Measurements from ENCODE around the gene GPR89A. TPM values are rescaled to one million over a fixed set of nuclear protein-coding genes. Genes with fewer than 3 reads are reported as not detected.

GPR89A gene
- total RNA-seq, 2 donors from 2014 or later: 33.9 to 34.5 TPM

- 91 to 95% methylated on average over 6 of the region's 6 CpGs for WGBS, 2 experiments (ENCODE audit: insufficient coverage in 1 of 2, insufficient read length in 1 of 2)
- Mint-ChIP-seq H3K27me3 (ENCODE audit: insufficient read depth) (no peaks in the 10 kb centered on the region), H3K27ac (no peak overlapping the region), H3K4me1 (peaks cover 40% of the 10 kb centered on the region), H3K36me3 (ENCODE audit: low read depth) (peaks cover 30% of the 10 kb centered on the region), H3K4me3 (no peak overlapping the region), H3K9me3 (no peaks in the 10 kb centered on the region)
- Histone ChIP-seq H3K27ac (ENCODE audit: low read depth, low read length) (no peak overlapping the region), H3K4me3 (ENCODE audit: low read length) (no peak overlapping the region), H3K27me3 (ENCODE audit: control insufficient read depth, insufficient read depth, low read length, poor library complexity, severe bottlenecking) (no peaks in the 10 kb centered on the region), H3K4me1 (ENCODE audit: control insufficient read depth, insufficient read depth, low read length) (peaks cover 18% of the 10 kb centered on the region), H3K9ac (ENCODE audit: extremely low read depth, low read length, poor library complexity, severe bottlenecking) (no peak overlapping the region), H3K36me3 (ENCODE audit: control insufficient read depth, insufficient read depth, low read length) (peaks cover 37% of the 10 kb centered on the region), H3K9me3 (ENCODE audit: control insufficient read depth, low read length) (no peaks in the 10 kb centered on the region)
- no peak for TF ChIP-seq CTCF (conservative IDR thresholded peaks at IDR 0.05)
- DNase-seq: no peak
Observed at GRCh38 chr1:145688924-145689323, 81.1 kb downstream of the GPR89A start.

GRCh38 chr1:145689922-145690321 is 82.1 kb downstream of the GPR89A start:
- H3K9me3 Mint-ChIP-seq: no peaks in the 10 kb centered on the region
- Histone ChIP-seq H3K9me3 (ENCODE audit: control insufficient read depth, low read length) (no peaks in the 10 kb centered on the region), H3K4me3 (ENCODE audit: low read length) (no peak overlapping the region), H3K27me3 (ENCODE audit: control insufficient read depth, insufficient read depth, low read length, poor library complexity, severe bottlenecking) (no peaks in the 10 kb centered on the region), H3K36me3 (ENCODE audit: control insufficient read depth, insufficient read depth, low read length) (peaks cover 42% of the 10 kb centered on the region), H3K4me1 (ENCODE audit: control insufficient read depth, insufficient read depth, low read length) (peaks cover 18% of the 10 kb centered on the region), H3K9ac (ENCODE audit: extremely low read depth, low read length, poor library complexity, severe bottlenecking) (no peak overlapping the region), H3K27ac (ENCODE audit: low read depth, low read length) (no peak overlapping the region)
- no peak for TF ChIP-seq CTCF (conservative IDR thresholded peaks at IDR 0.05)
- H3K4me3 Mint-ChIP-seq: peak overlapping the region; percentile 23
- peaks cover 43% of the 10 kb centered on the region for H3K4me1 Mint-ChIP-seq
- DNase-seq: peak; percentile 43
- peaks cover 34% of the 10 kb centered on the region for H3K36me3 Mint-ChIP-seq (ENCODE audit: low read depth)
- no peaks in the 10 kb centered on the region for H3K27me3 Mint-ChIP-seq (ENCODE audit: insufficient read depth)
- 96 to 97% methylated on average over 5 to 6 of the region's 6 CpGs for WGBS, 2 experiments (ENCODE audit: insufficient coverage in 1 of 2, insufficient read length in 1 of 2)
- no peak overlapping the region for H3K27ac Mint-ChIP-seq

GRCh38 chr1:145690587-145691558 is 83.1 kb downstream of the GPR89A start:
- H3K27ac Mint-ChIP-seq: no peak overlapping the region

More at GRCh38 chr1:145690587-145691558, 83.1 kb downstream of the GPR89A start:
- DNase-seq: peak; percentile 72
- Mint-ChIP-seq H3K4me3 (no peak overlapping the region), H3K36me3 (ENCODE audit: low read depth) (peaks cover 34% of the 10 kb centered on the region), H3K4me1 (peaks cover 50% of the 10 kb centered on the region), H3K27me3 (ENCODE audit: insufficient read depth) (no peaks in the 10 kb centered on the region), H3K9me3 (no peaks in the 10 kb centered on the region)
- no peak for TF ChIP-seq CTCF (conservative IDR thresholded peaks at IDR 0.05)
- Histone ChIP-seq H3K27ac (ENCODE audit: low read depth, low read length) (no peak overlapping the region), H3K9me3 (ENCODE audit: control insufficient read depth, low read length) (no peaks in the 10 kb centered on the region), H3K4me1 (ENCODE audit: control insufficient read depth, insufficient read depth, low read length) (peaks cover 20% of the 10 kb centered on the region), H3K27me3 (ENCODE audit: control insufficient read depth, insufficient read depth, low read length, poor library complexity, severe bottlenecking) (no peaks in the 10 kb centered on the region), H3K9ac (ENCODE audit: extremely low read depth, low read length, poor library complexity, severe bottlenecking) (no peak overlapping the region), H3K36me3 (ENCODE audit: control insufficient read depth, insufficient read depth, low read length) (peaks cover 42% of the 10 kb centered on the region), H3K4me3 (ENCODE audit: low read length) (no peak overlapping the region)
- WGBS, 2 experiments (ENCODE audit: insufficient coverage in 1 of 2, insufficient read length in 1 of 2): 79 to 89% methylated on average over 3 to 5 of the region's 5 CpGs
